SH-SY5Y (cell line): Measurements from ENCODE around the gene VSTM2L.

ENCODE experiments used
- GATA2 ChIP-seq: IDR thresholded peaks from 2 replicates; pipeline ENCODE4 v1.6.1; 2011; ENCODE audit warnings: mild to moderate bottlenecking, low read depth, low read length
- GATA3 ChIP-seq: IDR thresholded peaks from 2 replicates; pipeline ENCODE4 v1.6.1; 2011; ENCODE audit warnings: low read depth, mild to moderate bottlenecking, low read length, moderate library complexity

VSTM2L gene

DNA sequence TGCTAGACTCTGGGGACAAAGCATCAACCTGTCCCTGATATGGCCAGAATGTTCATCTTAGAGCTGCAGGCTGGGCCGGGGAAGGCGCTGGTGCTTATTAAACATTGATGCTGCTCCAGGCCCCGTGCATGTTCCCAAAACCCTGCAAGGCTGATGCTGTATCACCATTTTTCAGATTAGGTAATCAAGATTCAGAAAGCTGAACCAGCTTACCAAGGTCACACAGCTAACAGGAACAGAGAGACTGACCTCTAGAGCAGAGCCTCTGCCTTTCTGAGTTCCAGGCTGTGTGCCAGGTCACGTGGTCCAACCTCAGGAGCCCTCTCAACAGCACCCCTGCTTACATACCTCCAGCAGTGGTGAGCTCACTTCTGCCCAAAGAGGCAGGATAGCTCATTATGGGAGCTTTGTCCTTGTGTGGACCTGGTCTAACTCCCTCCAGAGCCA is 16.1 kb upstream of the VSTM2L start:
- TF ChIP-seq GATA3 (no peak), GATA2 (no peak)

- no peak for TF ChIP-seq GATA3
- no peak for TF ChIP-seq GATA2
Observed at GRCh38 chr20:37888641-37889040, 14.3 kb upstream of the VSTM2L start.

DNA sequence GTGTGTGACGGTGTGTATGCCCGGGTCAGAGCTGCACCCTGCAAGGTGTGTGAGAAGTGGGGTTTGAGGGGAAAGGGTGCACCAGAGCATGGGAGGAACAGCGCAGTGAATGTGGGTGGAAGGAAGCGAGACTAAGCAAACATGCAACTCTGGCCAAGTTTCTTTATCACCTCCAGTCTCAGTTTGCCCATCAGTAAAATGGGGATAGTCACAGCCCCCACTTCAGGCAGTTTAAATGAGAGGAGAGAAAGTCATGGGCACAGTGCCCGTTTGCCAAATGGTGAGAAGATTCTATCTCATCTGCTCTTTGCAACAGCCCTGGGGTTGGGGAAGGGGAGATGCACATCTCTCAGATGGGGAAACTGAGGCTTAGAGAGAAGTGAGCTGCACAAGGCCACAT is 12.8 kb upstream of the VSTM2L start:
- TF ChIP-seq GATA3 (no peak), GATA2 (no peak)

- TF ChIP-seq GATA3 (no peak), GATA2 (peak; percentile 87)
Observed at GRCh38 chr20:37890643-37891042, 12.3 kb upstream of the VSTM2L start.

DNA sequence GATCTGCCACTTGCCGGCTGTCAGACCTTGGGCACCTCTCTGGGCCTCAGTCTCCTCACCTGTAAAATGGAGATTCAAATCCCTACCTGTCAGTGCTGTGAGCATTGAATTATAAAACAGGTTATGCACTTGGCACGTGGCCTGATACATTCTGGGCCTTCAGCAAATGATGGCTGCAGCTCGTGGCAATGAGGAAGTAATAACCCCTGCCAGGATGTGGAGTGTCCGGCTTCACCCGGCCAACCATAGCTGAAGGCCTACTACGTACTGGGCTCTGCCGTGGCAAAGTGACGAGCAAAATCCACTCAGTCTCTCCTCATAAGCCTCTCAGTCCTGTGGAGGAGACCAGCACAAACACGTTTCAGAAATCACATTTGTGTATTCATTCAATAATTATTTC is 10.9 kb upstream of the VSTM2L start:
- TF ChIP-seq GATA3 (no peak), GATA2 (no peak)

DNA sequence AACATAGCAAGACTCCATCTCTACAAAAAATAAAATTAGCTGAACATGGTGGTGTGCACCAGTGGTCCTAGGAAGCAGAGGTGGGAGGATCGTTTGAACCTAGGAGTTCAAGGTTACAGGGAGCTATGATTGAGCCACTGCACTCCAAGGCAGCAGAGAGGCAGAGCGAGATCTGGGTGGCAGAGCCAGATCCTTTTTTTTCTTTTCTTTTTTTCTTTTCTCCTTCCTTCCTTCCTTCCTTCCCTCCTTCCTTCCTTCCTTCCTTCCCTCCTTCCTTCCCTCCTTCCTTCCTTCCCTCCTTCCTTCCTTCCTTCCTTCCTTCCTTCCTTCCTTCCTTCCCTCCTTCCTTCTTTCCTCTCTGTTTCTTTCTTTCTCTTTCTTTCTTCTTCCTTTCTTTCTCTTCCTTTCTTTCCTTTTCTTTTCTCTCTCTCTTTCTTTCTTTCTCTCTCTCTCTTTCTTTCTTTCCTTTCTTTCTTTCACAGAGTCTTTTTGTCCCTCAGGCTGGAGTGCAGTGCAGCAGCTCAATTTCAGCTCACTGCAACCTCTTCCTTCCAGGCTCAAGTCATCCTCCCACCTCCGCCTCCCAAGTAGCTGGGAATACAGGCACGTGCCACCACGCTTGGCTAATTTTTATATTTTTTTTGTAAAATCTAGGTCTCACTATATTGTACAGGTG is 9.2 kb upstream of the VSTM2L start:
- no peak for TF ChIP-seq GATA3
- no peak for TF ChIP-seq GATA2

- no peak for TF ChIP-seq GATA2
- no peak for TF ChIP-seq GATA3
Observed at GRCh38 chr20:37894454-37894853, 8.5 kb upstream of the VSTM2L start.

GRCh38 chr20:37895166-37895565 is 7.8 kb upstream of the VSTM2L start:
- no peak for TF ChIP-seq GATA2
- TF ChIP-seq GATA3: no peak

GRCh38 chr20:37896932-37897548 is 5.9 kb upstream of the VSTM2L start:
- no peak for TF ChIP-seq GATA2
- no peak for TF ChIP-seq GATA3

- TF ChIP-seq GATA2: no peak
Observed at GRCh38 chr20:37898233-37899104, 4.5 kb upstream of the VSTM2L start.

DNA sequence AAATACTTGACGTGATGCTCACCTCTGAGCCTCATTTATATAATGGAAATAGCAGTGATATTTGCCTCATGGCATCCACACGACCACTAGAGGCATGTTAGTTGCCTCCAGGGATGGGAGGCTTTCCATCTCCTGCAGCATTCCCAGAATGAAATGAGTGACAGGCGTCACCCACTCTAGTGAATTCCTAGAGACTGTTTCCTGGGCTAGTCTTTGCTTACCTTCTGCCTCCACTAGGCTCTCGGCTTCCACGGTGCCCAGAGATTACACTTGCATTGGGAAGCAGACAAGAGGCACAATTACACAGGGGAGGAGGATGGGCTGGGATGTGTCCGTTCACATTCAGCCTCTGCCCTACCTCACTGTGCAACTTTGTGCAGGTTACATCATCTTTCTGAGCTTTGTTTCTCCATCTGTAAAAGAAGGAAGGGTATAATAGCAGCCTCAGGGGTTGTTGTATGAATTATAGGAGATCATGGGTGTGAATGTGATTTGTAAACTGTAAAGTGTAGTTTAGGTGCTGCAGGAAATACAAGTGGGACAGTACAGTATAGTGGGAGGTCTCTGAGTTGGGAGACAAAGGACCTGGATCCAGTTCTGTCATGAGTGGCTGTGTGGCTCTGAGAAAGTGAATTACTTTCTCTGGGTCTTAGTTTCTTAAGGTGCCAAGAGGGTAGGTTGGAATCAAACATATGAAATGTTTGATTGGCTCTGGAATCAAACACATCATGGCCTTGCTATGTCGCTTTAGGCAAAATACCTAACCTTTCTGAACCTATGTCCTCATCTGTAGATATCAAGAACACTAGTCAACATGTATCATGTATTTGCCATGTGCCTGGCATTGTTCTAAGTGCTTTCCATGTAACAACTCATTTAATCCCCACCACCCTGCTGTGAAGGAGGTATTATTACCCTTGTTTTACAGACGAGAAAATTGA is 3.6 kb upstream of the VSTM2L start:
- TF ChIP-seq GATA3 (no peak), GATA2 (no peak)

DNA sequence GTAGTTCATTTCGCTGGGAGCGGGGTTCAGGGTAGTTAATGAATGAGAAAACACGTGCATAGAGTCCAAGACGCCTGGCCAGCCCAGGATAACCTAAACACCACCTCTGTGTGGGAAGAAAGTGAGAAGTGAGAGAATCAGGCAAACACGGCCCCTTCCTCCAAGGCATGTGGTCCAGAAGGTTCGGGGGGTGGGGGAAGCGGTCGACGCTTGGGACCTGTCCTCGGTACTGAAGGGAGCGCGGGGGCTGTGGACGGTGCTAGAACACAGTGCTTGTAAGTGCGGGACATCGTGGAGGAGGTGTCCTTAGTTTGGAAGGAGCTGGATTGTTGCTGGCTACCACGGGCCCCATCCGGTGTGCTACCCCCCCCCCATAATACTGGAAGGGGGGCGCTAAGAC is 1.7 kb upstream of the VSTM2L start:
- TF ChIP-seq GATA2: no peak
- TF ChIP-seq GATA3: no peak

GRCh38 chr20:37901654-37902503 is 1.0 kb upstream of the VSTM2L start:
- TF ChIP-seq GATA2 (no peak), GATA3 (no peak)
